Panc1 (cell line): ENCODE measurements around the gene MPND. TPM values are rescaled to one million over a fixed set of nuclear protein-coding genes. Genes with fewer than 3 reads are reported as not detected.

Experiments
- ATAC-seq: fragments of 200-7000 bp; cut with Tn5 transposase; 2 replicates; pipeline ENCODE4 v1.9.1; 2020; ENCODE audit warnings: mild to moderate bottlenecking, moderate library complexity
- BruUV-seq: library from RNA; stranded (reverse); fragments of 400-500 nt; replicated peaks from 2 replicates; lab custom pipeline; 2021; lab: Mats Ljungman, UMichigan
- CTCF ChIA-PET: fragments of 300-600 bp; sonication (Branson Sonifier 250); formaldehyde crosslinking; loops from one replicate; lab custom pipeline; 2022; ENCODE audit warnings: antibody characterized with exemption; lab: Charles Lee
- POLR2A ChIA-PET: fragments of 300-600 bp; sonication (Branson Sonifier 250); formaldehyde crosslinking; loops from one replicate; lab custom pipeline; 2022; ENCODE audit warnings: antibody characterized with exemption; lab: Charles Lee
- DNase-seq: peaks from one replicate; pipeline ENCODE4 v3.0.0-alpha.2; 2010; ENCODE audit warnings: low read depth, low spot score
- H3K27ac ChIP-seq: 2 replicates; pipeline ENCODE4 v1.5.1; 2011; ENCODE audit warnings: mild to moderate bottlenecking, low read length, inconsistent platforms
- H3K27me3 ChIP-seq: fragments of 200-500 bp; sonication (Bioruptor generic); 2 replicates; pipeline ENCODE4 v1.6.0; 2014; ENCODE audit warnings: low read length, inconsistent platforms; ENCODE audit not compliant: control insufficient read depth, insufficient read depth
- H3K36me3 ChIP-seq: fragments of 200-500 bp; sonication (Bioruptor generic); 2 replicates; pipeline ENCODE4 v1.5.1; 2014; ENCODE audit warnings: inconsistent platforms, mild to moderate bottlenecking, low read length, moderate library complexity; ENCODE audit not compliant: control insufficient read depth, insufficient read depth
- H3K4me1 ChIP-seq: 2 replicates; pipeline ENCODE4 v1.5.1; 2011; ENCODE audit warnings: inconsistent platforms, mild to moderate bottlenecking, low read length, moderate library complexity; ENCODE audit not compliant: control insufficient read depth, insufficient read depth
- H3K4me3 ChIP-seq, 2 experiments: 2 replicates each; pipeline ENCODE4 v1.5.1; 2011 to 2012; ENCODE audit warnings: low read depth in 2 of 2, low read length in 2 of 2, mild to moderate bottlenecking in 2 of 2, inconsistent platforms in 1 of 2, moderate library complexity in 1 of 2
- H3K9me3 ChIP-seq: fragments of 200-500 bp; sonication (Bioruptor generic); 2 replicates; pipeline ENCODE4 v1.5.1; 2014; ENCODE audit warnings: low read depth, mild to moderate bottlenecking, inconsistent platforms, low read length, moderate library complexity; ENCODE audit not compliant: control insufficient read depth, insufficient read depth
- POLR2AphosphoS5 ChIP-seq: IDR thresholded peaks from 2 replicates; pipeline ENCODE4 v1.6.1; 2012; ENCODE audit warnings: mild to moderate bottlenecking, low read depth, low read length, moderate library complexity
- SIN3A ChIP-seq: IDR thresholded peaks from 2 replicates; pipeline ENCODE4 v1.6.1; 2012; ENCODE audit warnings: low read depth, mild to moderate bottlenecking, low read length, moderate library complexity, borderline replicate concordance; ENCODE audit not compliant: insufficient read depth
- TCF7L2 ChIP-seq: IDR thresholded peaks from 2 replicates; pipeline ENCODE4 v1.6.1; 2011; ENCODE audit warnings: mild to moderate bottlenecking, low read depth, low read length, inconsistent platforms
- in situ Hi-C: cut with HindIII; loops from 2 replicates; pipeline ENCODE4 v1.10.0; 2016; ENCODE audit warnings: low sequenced_read_pairs, low pct_unique_long_range_greater_than_20kb
- intact Hi-C: fragments of 100-400 bp; cut with micrococcal nuclease; formaldehyde crosslinking; loops from one replicate; pipeline ENCODE4 v1.10.0; 2022; ENCODE audit not compliant: unreplicated experiment
- total RNA-seq: library from RNA; stranded (reverse); gene quantifications from one replicate; pipeline ENCODE4 v1.2.1, GENCODE V29; 2021; ENCODE audit not compliant: unreplicated experiment
- TF ChIP-seq, protein P1 (sequence below): fragments of 450-650 bp; IDR thresholded peaks from 2 replicates; pipeline ENCODE4 v1.5.1; 2017; ENCODE audit warnings: mild to moderate bottlenecking
- TF ChIP-seq, protein P2 (sequence below), 2 experiments: IDR thresholded peaks; 2 replicates each; pipeline ENCODE4 v1.6.1; 2011 to 2012; ENCODE audit warnings: low read depth in 2 of 2, control low read depth in 1 of 2, low read length in 1 of 2, mild to moderate bottlenecking in 1 of 2, moderate library complexity in 1 of 2; ENCODE audit not compliant: insufficient read depth in 1 of 2

MPND gene
- total RNA-seq, 1 experiment from 2014 or later, result 22.9 TPM

DNA sequence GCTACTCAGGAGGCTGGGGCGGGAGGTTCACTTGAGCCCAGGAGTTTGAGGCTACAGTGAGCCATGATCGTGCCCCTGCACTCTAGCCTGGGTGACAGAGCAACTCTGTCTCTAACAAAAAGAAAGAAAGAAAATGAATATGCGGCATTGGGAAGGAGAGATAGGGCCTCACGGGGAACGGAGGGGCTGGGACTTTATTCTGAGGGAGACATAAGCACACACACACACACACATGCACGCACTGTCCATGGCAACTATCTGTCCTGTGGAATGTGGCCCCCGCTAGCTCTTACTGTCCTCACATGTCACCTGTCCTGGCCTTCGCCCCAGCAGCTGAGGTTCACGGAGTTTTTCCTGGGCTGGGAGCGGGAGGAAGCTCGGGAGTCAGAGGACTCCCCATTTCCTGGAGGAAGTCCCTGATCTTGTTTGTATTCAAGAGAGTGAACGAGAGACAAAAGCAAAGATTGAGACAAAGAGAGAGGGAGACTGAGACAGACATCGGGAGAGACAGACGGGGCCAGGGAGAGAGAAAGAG is 5.4 kb upstream of the MPND start:
- no peaks in the 10 kb centered on the region for H3K9me3 ChIP-seq
- ATAC-seq, result no peak
- TF ChIP-seq TCF7L2 (no peak), SIN3A (no peak), POLR2AphosphoS5 (no peak)
- TF ChIP-seq, protein P1, sequence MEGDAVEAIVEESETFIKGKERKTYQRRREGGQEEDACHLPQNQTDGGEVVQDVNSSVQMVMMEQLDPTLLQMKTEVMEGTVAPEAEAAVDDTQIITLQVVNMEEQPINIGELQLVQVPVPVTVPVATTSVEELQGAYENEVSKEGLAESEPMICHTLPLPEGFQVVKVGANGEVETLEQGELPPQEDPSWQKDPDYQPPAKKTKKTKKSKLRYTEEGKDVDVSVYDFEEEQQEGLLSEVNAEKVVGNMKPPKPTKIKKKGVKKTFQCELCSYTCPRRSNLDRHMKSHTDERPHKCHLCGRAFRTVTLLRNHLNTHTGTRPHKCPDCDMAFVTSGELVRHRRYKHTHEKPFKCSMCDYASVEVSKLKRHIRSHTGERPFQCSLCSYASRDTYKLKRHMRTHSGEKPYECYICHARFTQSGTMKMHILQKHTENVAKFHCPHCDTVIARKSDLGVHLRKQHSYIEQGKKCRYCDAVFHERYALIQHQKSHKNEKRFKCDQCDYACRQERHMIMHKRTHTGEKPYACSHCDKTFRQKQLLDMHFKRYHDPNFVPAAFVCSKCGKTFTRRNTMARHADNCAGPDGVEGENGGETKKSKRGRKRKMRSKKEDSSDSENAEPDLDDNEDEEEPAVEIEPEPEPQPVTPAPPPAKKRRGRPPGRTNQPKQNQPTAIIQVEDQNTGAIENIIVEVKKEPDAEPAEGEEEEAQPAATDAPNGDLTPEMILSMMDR, result no peak
- TF ChIP-seq, protein P2, sequence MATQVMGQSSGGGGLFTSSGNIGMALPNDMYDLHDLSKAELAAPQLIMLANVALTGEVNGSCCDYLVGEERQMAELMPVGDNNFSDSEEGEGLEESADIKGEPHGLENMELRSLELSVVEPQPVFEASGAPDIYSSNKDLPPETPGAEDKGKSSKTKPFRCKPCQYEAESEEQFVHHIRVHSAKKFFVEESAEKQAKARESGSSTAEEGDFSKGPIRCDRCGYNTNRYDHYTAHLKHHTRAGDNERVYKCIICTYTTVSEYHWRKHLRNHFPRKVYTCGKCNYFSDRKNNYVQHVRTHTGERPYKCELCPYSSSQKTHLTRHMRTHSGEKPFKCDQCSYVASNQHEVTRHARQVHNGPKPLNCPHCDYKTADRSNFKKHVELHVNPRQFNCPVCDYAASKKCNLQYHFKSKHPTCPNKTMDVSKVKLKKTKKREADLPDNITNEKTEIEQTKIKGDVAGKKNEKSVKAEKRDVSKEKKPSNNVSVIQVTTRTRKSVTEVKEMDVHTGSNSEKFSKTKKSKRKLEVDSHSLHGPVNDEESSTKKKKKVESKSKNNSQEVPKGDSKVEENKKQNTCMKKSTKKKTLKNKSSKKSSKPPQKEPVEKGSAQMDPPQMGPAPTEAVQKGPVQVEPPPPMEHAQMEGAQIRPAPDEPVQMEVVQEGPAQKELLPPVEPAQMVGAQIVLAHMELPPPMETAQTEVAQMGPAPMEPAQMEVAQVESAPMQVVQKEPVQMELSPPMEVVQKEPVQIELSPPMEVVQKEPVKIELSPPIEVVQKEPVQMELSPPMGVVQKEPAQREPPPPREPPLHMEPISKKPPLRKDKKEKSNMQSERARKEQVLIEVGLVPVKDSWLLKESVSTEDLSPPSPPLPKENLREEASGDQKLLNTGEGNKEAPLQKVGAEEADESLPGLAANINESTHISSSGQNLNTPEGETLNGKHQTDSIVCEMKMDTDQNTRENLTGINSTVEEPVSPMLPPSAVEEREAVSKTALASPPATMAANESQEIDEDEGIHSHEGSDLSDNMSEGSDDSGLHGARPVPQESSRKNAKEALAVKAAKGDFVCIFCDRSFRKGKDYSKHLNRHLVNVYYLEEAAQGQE (IDR thresholded peaks at IDR 0.05; ENCODE audit: insufficient read depth in 1 of 2, low read depth in 2 of 2, low read length in 1 of 2), result no peak
- H3K27ac ChIP-seq, result peak overlapping the region; percentile 72; the same call in 1 of the 2 replicates
- H3K4me3 ChIP-seq, result peak overlapping the region; percentile 38 to 67
- POLR2A ChIA-PET, result no interaction called here
- CTCF ChIA-PET, result interaction anchor here (1.5 kb wide), 1 partner anchor 71 kb away, joined by 11 read pairs; no protein-coding TSS in a partner anchor
- no peaks in the 10 kb centered on the region for H3K36me3 ChIP-seq
- in situ Hi-C loops (no loop called here), intact Hi-C loops (no loop called here)
- no peak for DNase-seq
- BruUV-seq, result no TSS peak
- no peaks in the 10 kb centered on the region for H3K27me3 ChIP-seq
- peaks cover 4% of the 10 kb centered on the region for H3K4me1 ChIP-seq

DNA sequence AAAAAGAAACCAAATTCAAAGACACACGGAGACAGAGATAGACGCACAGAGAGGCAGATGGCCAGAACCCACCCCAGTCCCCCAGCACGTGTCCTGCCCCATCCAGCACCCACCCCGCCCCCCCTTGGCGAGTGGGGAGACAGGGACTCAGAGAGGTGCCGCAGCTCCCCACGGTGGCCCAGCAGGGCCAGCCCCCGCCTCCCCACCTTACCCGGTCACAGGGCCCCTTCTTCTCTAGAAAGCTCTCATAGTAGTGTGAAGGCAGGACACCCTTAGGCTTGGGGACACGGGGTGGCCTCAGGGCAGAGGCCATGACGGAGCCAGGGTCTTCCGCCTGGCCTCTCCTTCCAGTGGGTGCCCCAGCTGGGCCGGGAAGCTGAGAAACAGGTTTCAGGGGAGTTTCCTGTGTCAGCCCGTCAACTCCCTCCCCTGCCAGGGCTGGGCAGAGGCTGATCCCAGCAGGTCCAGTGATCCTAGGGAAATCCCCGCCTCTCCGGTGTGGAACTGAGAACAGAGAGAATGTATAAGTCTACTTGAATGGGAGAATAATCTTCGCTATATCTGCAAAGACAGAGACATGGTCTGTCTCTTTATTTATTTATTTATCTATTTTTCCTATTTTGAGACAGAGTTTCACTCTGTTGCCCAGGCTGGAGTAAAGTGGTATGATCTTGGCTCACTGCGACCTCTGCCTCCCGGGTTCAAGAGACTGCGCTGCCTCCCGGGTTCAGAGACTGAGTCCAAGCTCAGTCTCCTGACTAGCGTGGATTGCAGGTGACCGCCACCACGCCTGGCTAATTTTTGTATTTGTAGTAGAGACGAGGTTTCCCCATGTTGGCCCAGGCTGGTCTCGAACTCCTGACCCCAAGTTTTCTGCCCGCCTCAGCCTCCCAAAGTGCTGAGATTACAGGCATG is 4.7 kb upstream of the MPND start, which contains the start of gene STAP2:
Gene STAP2 (minus strand): TSS at position 387 of the 915 bp plus-strand sequence. CDS start 74 bp downstream, at position 313.
- Histone ChIP-seq H3K27ac (peak within 1 kb of the TSS; percentile 72; the same call in 1 of the 2 replicates), H3K36me3 (no peaks in the 10 kb centered on the region), H3K4me3 (peak within 1 kb of the TSS; percentile 38 to 67), H3K27me3 (no peaks in the 10 kb centered on the region), H3K4me1 (peaks cover 4% of the 10 kb centered on the region), H3K9me3 (no peaks in the 10 kb centered on the region)
- no TSS peak for BruUV-seq
- in situ Hi-C loops, result no loop called here
- ATAC-seq (no peak), DNase-seq (no peak)
- intact Hi-C loops, result no loop called here
- POLR2A ChIA-PET, result no interaction called here
- TF ChIP-seq POLR2AphosphoS5, result no peak
- TF ChIP-seq, protein P1, result no peak
- TF ChIP-seq, protein P2 (IDR thresholded peaks at IDR 0.05; ENCODE audit: insufficient read depth in 1 of 2, low read depth in 2 of 2, low read length in 1 of 2), result no peak
- TF ChIP-seq TCF7L2, result no peak
- no peak for TF ChIP-seq SIN3A
- CTCF ChIA-PET, result interaction anchor here (0.6 to 1.5 kb wide), 2 partner anchors 13 to 72 kb away, joined by 5 to 11 read pairs; no protein-coding TSS in a partner anchor
